ENCODE data around the gene FAM229A.

Gene FAM229A

GRCh38 chr1:32377541-32378220 is 15.4 kb upstream of the FAM229A start:
- WGBS, 2 experiments = 94 to 96% methylated on average over 12 of the region's 12 CpGs
- Histone ChIP-seq H3K4me1 (ENCODE audit: control insufficient read depth, insufficient read depth, low read length) (no peaks in the 10 kb centered on the region), H3K27ac (ENCODE audit: insufficient read depth, low read depth, low read length, poor library complexity, severe bottlenecking) (no peak overlapping the region), H3K4me3 (ENCODE audit: insufficient read depth, low read depth, low read length) (no peak overlapping the region), H3K9me3 (ENCODE audit: control insufficient read depth, low read length) (no peaks in the 10 kb centered on the region), H3K27me3 (ENCODE audit: control insufficient read depth, insufficient read depth, low read length, poor library complexity, severe bottlenecking) (no peaks in the 10 kb centered on the region), H3K36me3 (ENCODE audit: control insufficient read depth, insufficient read depth, low read length) (peaks cover 56% of the 10 kb centered on the region)

DNA sequence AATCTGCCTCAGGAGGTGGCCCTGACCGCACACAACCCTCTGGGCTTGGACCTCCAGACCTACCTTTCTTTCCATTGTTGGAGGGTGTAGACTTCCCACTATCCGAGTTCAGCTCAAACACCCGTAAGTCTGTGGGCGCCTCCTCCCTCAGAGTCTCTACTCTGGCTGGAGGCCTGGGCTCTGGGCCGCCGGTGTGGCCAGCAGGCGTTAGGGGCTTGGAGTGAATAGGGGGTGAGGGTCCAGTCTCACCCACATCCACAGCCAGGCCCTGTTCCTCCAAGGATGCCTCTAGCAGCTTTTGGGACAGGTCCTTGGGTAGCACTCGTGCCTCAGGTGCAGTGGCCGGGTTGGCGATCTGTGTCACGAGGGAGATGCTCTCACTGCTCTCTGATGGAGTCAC is 13.9 kb upstream of the FAM229A start:
- WGBS, 2 experiments = 95 to 98% methylated on average over 11 of the region's 11 CpGs
- Histone ChIP-seq H3K27me3 (ENCODE audit: control insufficient read depth, insufficient read depth, low read length, poor library complexity, severe bottlenecking) (no peaks in the 10 kb centered on the region), H3K4me3 (ENCODE audit: insufficient read depth, low read depth, low read length) (no peak overlapping the region), H3K9me3 (ENCODE audit: control insufficient read depth, low read length) (no peaks in the 10 kb centered on the region), H3K4me1 (ENCODE audit: control insufficient read depth, insufficient read depth, low read length) (no peaks in the 10 kb centered on the region), H3K27ac (ENCODE audit: insufficient read depth, low read depth, low read length, poor library complexity, severe bottlenecking) (no peak overlapping the region), H3K36me3 (ENCODE audit: control insufficient read depth, insufficient read depth, low read length) (peaks cover 50% of the 10 kb centered on the region)

DNA sequence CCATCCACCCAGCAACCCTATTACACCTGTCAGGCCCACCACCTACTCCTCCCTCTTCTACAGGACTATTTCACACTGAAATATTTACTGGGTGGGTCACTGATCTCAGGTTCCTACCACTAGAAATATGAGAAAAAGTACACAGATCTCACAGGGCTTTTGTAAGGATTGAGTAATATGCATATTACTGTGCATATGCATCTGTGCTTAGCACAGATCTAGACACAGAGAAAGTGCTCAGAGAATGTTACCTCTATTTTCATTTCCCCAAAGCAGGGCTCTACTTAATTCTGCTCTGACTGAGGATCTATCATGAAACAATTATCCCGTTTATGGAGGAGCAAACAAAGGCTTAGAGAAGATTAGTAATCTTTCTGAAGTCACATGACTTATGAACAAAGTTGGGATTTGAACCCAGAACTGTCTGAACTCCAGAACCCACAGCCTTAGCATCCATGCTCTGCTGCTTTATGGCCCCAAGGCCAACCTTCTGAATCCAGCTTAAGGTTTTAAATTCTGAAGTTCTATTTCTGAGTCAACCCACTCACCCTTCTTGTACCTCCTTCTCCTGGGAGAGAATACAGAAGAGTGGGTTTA is 11.8 kb upstream of the FAM229A start:
- H3K27me3 ChIP-seq (ENCODE audit: control insufficient read depth, insufficient read depth, low read length, poor library complexity, severe bottlenecking) = no peaks in the 10 kb centered on the region

GRCh38 chr1:32372149-32372756 is 10.0 kb upstream of the FAM229A start:
- no peak overlapping the region for H3K4me3 ChIP-seq (ENCODE audit: insufficient read depth, low read depth, low read length)
- peaks cover 43% of the 10 kb centered on the region for H3K36me3 ChIP-seq (ENCODE audit: control insufficient read depth, insufficient read depth, low read length)
- no peaks in the 10 kb centered on the region for H3K27me3 ChIP-seq (ENCODE audit: control insufficient read depth, insufficient read depth, low read length, poor library complexity, severe bottlenecking)
- no peaks in the 10 kb centered on the region for H3K9me3 ChIP-seq (ENCODE audit: control insufficient read depth, low read length)
- H3K4me1 ChIP-seq (ENCODE audit: control insufficient read depth, insufficient read depth, low read length) = no peaks in the 10 kb centered on the region
- 93 to 95% methylated on average over 5 of the region's 5 CpGs for WGBS, 2 experiments
- H3K27ac ChIP-seq (ENCODE audit: insufficient read depth, low read depth, low read length, poor library complexity, severe bottlenecking) = no peak overlapping the region

More for the DNA sequence above, 11.8 kb upstream of the FAM229A start:
- Histone ChIP-seq H3K4me1 (ENCODE audit: control insufficient read depth, insufficient read depth, low read length) (no peaks in the 10 kb centered on the region), H3K36me3 (ENCODE audit: control insufficient read depth, insufficient read depth, low read length) (peaks cover 38% of the 10 kb centered on the region), H3K4me3 (ENCODE audit: insufficient read depth, low read depth, low read length) (no peak overlapping the region), H3K9me3 (ENCODE audit: control insufficient read depth, low read length) (no peaks in the 10 kb centered on the region), H3K27ac (ENCODE audit: insufficient read depth, low read depth, low read length, poor library complexity, severe bottlenecking) (no peak overlapping the region)
- WGBS, 2 experiments = 90 to 91% methylated on average over 1 of the region's 1 CpG

DNA sequence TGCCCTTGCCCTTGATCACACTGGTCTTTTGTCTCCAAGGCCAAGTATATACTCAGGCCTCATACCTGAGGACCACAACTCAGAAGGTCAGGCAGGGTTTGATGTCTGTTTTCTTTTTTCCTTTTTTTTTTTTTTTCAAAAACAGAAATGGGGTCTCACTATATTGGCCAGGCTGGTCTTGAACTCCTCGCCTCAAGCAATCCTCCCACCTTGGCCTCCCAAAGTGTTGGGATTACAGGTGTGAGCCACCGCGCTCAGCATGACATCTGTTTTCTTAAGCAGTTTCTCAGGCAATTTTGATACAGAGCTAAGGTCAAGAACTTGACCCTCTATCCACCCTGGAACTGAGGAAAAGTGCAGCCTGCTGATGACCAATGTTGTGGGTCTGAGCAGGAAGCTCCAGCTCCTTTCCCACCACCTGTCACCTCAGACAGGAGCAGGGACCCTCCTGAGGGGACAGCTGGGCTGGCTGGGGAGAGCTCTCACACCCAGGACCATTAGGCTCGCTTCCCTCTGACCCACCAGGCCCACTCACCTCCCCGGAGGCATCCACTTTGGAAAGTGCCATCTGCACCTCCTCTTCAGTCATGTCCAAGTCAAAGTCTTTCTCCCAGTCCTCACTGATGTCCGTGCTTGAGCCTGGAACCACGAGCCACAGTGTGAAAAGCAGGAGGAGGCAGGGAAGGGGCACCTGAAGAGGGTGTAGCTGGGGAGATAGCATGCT is 5.8 kb upstream of the FAM229A start:
- 94 to 97% methylated on average over 7 of the region's 7 CpGs for WGBS, 2 experiments

DNA sequence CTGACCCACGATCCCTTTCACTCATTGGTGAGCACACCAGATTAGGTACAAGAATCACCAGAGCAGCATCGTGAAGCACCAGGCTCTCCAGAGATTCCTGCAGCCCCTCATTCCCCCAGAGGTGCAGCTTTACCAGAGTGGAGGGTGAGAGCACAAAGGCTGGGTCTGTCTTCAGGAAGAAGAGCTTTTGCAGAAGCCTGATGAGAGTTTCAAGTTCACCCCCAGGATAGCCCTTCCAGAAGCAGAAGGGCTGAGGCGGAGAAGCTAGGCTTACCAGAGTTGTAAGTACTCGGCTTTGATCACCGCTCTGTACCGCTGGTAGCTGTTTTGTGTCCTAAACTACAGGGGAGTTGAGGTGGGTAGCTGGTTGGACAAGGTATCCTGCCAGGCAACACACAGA is 3.2 kb upstream of the FAM229A start:
- Histone ChIP-seq H3K9me3 (ENCODE audit: control insufficient read depth, low read length) (no peaks in the 10 kb centered on the region), H3K4me1 (ENCODE audit: control insufficient read depth, insufficient read depth, low read length) (peaks cover 4% of the 10 kb centered on the region), H3K4me3 (ENCODE audit: insufficient read depth, low read depth, low read length) (no peak overlapping the region), H3K27me3 (ENCODE audit: control insufficient read depth, insufficient read depth, low read length, poor library complexity, severe bottlenecking) (peaks cover 24% of the 10 kb centered on the region), H3K36me3 (ENCODE audit: control insufficient read depth, insufficient read depth, low read length) (peaks cover 42% of the 10 kb centered on the region), H3K27ac (ENCODE audit: insufficient read depth, low read depth, low read length, poor library complexity, severe bottlenecking) (no peak overlapping the region)
- WGBS, 2 experiments = 94 to 95% methylated on average over 6 of the region's 6 CpGs

More for the DNA sequence above, 5.8 kb upstream of the FAM229A start:
- Histone ChIP-seq H3K27me3 (ENCODE audit: control insufficient read depth, insufficient read depth, low read length, poor library complexity, severe bottlenecking) (no peaks in the 10 kb centered on the region), H3K4me3 (ENCODE audit: insufficient read depth, low read depth, low read length) (no peak overlapping the region), H3K4me1 (ENCODE audit: control insufficient read depth, insufficient read depth, low read length) (no peaks in the 10 kb centered on the region), H3K36me3 (ENCODE audit: control insufficient read depth, insufficient read depth, low read length) (peaks cover 50% of the 10 kb centered on the region), H3K9me3 (ENCODE audit: control insufficient read depth, low read length) (no peaks in the 10 kb centered on the region), H3K27ac (ENCODE audit: insufficient read depth, low read depth, low read length, poor library complexity, severe bottlenecking) (no peak overlapping the region)

DNA sequence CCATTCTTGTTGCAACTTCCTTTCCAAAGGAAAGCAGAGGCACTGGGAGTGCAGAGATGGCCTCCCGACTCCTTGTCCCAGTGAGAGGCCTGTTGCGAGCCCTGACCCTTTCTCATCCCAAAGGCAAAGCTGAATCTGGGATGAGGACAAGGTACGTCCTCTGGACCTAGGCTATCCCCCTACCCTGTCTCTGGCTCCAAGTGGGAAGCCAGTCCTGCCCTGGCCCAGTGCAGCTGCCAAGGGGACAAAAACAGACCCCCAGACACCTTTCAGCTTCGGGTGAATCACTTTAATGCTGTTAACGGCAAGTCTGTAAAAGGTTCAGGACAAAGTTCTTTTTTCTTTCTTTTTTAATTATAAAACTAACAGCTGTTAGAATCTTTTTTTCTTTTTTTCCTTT is 2.6 kb upstream of the FAM229A start:
- 95 to 97% methylated on average over 5 of the region's 5 CpGs for WGBS, 2 experiments
- H3K27me3 ChIP-seq (ENCODE audit: control insufficient read depth, insufficient read depth, low read length, poor library complexity, severe bottlenecking) = peaks cover 28% of the 10 kb centered on the region
- H3K4me1 ChIP-seq (ENCODE audit: control insufficient read depth, insufficient read depth, low read length) = peaks cover 4% of the 10 kb centered on the region
- peaks cover 42% of the 10 kb centered on the region for H3K36me3 ChIP-seq (ENCODE audit: control insufficient read depth, insufficient read depth, low read length)
- no peak overlapping the region for H3K27ac ChIP-seq (ENCODE audit: insufficient read depth, low read depth, low read length, poor library complexity, severe bottlenecking)
- H3K9me3 ChIP-seq (ENCODE audit: control insufficient read depth, low read length) = no peaks in the 10 kb centered on the region
- no peak overlapping the region for H3K4me3 ChIP-seq (ENCODE audit: insufficient read depth, low read depth, low read length)

- peaks cover 28% of the 10 kb centered on the region for H3K27me3 ChIP-seq (ENCODE audit: control insufficient read depth, insufficient read depth, low read length, poor library complexity, severe bottlenecking)
- 96 to 98% methylated on average over 12 of the region's 12 CpGs for WGBS, 2 experiments
- H3K4me3 ChIP-seq (ENCODE audit: insufficient read depth, low read depth, low read length) = no peak overlapping the region
- H3K27ac ChIP-seq (ENCODE audit: insufficient read depth, low read depth, low read length, poor library complexity, severe bottlenecking) = no peak overlapping the region
- H3K4me1 ChIP-seq (ENCODE audit: control insufficient read depth, insufficient read depth, low read length) = peaks cover 4% of the 10 kb centered on the region
- H3K36me3 ChIP-seq (ENCODE audit: control insufficient read depth, insufficient read depth, low read length) = peaks cover 42% of the 10 kb centered on the region
- H3K9me3 ChIP-seq (ENCODE audit: control insufficient read depth, low read length) = no peaks in the 10 kb centered on the region
Measured at GRCh38 chr1:32363713-32364112, 1.4 kb upstream of the FAM229A start.

DNA sequence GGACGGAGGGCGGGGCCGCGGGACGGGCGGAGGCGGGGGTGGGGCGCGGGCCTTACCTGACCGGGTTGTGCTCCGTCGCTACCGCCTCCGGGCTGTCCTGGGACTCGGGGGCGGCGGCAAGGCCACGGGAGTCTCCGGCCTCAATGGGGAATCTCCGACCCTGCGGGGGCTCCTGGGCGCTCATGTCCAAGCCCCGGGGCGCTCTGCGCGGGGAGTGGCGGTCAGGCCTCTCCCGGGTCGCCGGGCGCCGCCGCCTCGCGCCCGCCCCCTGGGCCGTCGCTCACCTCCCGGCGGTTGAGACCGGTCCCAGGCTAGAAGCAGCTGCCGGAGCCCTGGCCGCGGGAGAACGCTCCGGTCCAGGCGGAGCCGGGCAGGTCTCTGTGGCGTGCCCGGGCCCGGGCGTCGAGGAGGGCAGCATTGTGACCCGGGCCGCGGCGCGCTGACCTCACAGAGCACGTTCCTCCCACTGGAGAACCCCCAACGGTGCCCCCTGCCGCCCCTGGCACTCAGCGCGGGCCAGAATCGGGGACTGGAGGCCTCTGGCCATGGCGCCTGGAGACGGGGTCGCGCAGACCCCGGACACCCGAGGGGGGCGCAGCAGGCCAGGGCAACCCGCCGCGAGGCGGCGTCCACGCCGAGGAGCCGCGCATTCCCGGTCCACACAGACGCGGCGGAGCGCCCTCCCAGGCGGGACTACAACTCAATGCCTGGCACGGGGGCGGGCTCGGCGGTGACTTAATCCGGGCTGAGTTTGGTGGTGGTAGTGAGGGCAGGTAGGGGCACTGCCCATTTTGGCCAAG is 411 bp downstream of the FAM229A start:
- Histone ChIP-seq H3K4me1 (ENCODE audit: control insufficient read depth, insufficient read depth, low read length) (peaks cover 4% of the 10 kb centered on the region), H3K9me3 (ENCODE audit: control insufficient read depth, low read length) (no peaks in the 10 kb centered on the region), H3K36me3 (ENCODE audit: control insufficient read depth, insufficient read depth, low read length) (peaks cover 27% of the 10 kb centered on the region), H3K27ac (ENCODE audit: insufficient read depth, low read depth, low read length, poor library complexity, severe bottlenecking) (no peak overlapping the region), H3K27me3 (ENCODE audit: control insufficient read depth, insufficient read depth, low read length, poor library complexity, severe bottlenecking) (peaks cover 28% of the 10 kb centered on the region), H3K4me3 (ENCODE audit: insufficient read depth, low read depth, low read length) (peak overlapping the region; percentile 27)
- 4% methylated on average over 91 of the region's 91 CpGs for WGBS, 2 experiments
